Subcutaneous abdominal adipose tissue (tissue), 5 donors: ENCODE data around the gene EI24.
"Not testable (repeated sequence)": the region's sequence is repeated elsewhere in the genome, so short reads cannot be mapped to it uniquely, and the experiment has no call there.

Experiments
- H3K27ac ChIP-seq: one replicate; pipeline ENCODE4 v1.7.0; 2013; ENCODE audit warnings: low read depth, mild to moderate bottlenecking, inconsistent platforms, low read length, moderate library complexity
- H3K27me3 ChIP-seq, 5 donors: one replicate each; pipeline ENCODE4 v1.7.0; 2013; ENCODE audit warnings: low read length in 5 of 5, inconsistent platforms in 1 of 5; ENCODE audit not compliant: control insufficient read depth in 5 of 5, insufficient read depth in 4 of 5
- H3K36me3 ChIP-seq, 5 donors: one replicate each; pipeline ENCODE4 v1.7.0; 2013; ENCODE audit warnings: low read length in 5 of 5; ENCODE audit not compliant: control insufficient read depth in 5 of 5, insufficient read depth in 5 of 5
- H3K4me1 ChIP-seq, 5 donors: one replicate each; pipeline ENCODE4 v1.7.0; 2013; ENCODE audit warnings: low read length in 5 of 5, mild to moderate bottlenecking in 3 of 5, moderate library complexity in 1 of 5; ENCODE audit not compliant: control insufficient read depth in 5 of 5, insufficient read depth in 5 of 5
- H3K4me3 ChIP-seq, 5 donors: one replicate each; pipeline ENCODE4 v1.7.0; 2013; ENCODE audit warnings: low read length in 5 of 5, low read depth in 1 of 5
- H3K9ac ChIP-seq, 5 donors: one replicate each; pipeline ENCODE4 v1.7.0; 2013; ENCODE audit warnings: low read length in 5 of 5, mild to moderate bottlenecking in 4 of 5, moderate library complexity in 3 of 5
- H3K9me3 ChIP-seq, 5 donors: one replicate each; pipeline ENCODE4 v1.7.0; 2013; ENCODE audit warnings: low read length in 5 of 5; ENCODE audit not compliant: control insufficient read depth in 5 of 5
- donor health status: healthy.
- donor health status: healthy.
- donor health status: healthy.
- donor health status: healthy.
- donor health status: healthy.

Gene EI24

DNA sequence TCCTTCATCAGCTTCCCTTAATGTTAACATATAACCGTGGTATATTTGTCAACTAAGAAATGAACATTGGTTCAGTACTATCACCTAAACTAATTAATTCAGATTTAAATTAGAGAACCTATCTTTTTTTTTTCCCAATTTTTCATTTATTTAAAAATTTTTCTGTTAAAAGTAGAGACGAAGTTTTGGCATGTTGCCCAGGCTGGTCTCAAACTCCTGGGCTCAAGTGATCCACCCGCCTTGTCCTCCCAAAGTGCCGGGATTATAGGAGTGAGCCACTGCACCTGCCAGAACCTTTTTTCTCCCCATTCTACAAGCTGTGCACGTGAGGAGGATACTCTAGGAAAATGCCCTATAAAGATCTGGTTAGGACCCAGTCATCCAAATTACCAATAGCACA is 3.6 kb downstream of the EI24 start:
- Histone ChIP-seq H3K27me3 (no peaks in the 10 kb centered on the region), H3K4me1 (peaks cover 6 to 22% (median 20%) of the 10 kb centered on the region in 5 donors), H3K9ac (no peak overlapping the region), H3K4me3 (no peak overlapping the region), H3K9me3 (no peaks in the 10 kb centered on the region), H3K27ac (no peak overlapping the region), H3K36me3 (peaks cover 26 to 50% (median 42%) of the 10 kb centered on the region in 5 donors)

DNA sequence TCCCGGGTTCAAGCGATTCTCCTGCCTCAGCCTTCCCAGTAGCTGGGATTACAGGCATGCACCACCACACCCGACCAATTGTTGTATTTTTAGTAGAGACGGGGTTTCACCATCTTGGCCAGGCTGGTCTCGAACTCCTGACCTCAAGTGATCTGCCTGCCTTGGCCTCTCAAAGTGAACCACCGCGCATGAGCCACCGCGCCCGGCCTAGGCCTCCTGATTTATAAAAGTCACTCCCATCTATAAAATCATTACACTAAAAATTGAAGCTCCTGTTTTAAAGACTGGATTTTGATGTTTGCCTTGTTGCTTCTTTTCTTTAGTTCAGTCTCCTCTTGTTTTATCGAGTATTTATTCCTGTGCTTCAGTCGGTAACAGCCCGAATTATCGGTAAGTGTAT is 7.9 kb downstream of the EI24 start:
- H3K4me1 ChIP-seq, H3K4me3 ChIP-seq, H3K27ac ChIP-seq, H3K9me3 ChIP-seq, H3K9ac ChIP-seq, H3K27me3 ChIP-seq: not testable (repeated sequence)
- peaks cover 43 to 90% (median 73%) of the 10 kb centered on the region in 5 donors for H3K36me3 ChIP-seq

DNA sequence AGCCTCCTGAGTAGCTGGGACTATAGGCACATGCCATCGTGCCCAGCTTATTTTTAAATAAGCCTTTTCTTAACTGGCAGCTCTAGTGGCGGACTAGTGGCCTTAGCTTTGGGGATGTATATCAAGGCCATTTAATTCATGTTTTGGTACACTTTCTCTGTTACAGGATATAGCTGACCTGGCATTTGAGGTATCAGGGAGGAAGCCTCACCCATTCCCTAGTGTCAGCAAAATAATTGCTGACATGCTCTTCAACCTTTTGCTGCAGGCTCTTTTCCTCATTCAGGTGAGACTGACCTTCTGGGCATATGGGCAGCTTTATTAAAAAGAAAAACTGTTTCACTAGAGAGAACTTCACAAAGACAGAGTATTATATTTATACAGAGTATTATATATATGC is 9.5 kb downstream of the EI24 start:
- no peak overlapping the region for H3K27ac ChIP-seq
- H3K4me1 ChIP-seq, result no peaks in the 10 kb centered on the region
- H3K36me3 ChIP-seq, result peaks cover 55 to 96% (median 83%) of the 10 kb centered on the region in 5 donors
- no peaks in the 10 kb centered on the region for H3K27me3 ChIP-seq
- H3K9me3 ChIP-seq, result no peaks in the 10 kb centered on the region
- no peak overlapping the region for H3K4me3 ChIP-seq
- no peak overlapping the region for H3K9ac ChIP-seq

DNA sequence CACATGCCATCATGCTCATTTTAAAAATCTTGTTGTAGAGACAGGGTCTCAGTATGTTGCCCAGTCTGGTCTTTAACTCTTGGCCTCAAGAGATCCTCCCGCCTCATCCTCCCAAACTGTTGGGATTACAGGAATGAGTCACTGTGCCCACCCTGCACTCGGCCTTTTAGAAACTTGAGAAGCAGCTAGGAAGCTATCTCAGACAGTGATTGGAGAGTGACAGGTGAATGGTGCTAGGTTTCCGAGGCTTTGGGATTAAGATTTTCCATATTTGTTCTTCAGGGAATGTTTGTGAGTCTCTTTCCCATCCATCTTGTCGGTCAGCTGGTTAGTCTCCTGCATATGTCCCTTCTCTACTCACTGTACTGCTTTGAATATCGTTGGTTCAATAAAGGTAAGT is 10.5 kb downstream of the EI24 start:
- no peaks in the 10 kb centered on the region for H3K9me3 ChIP-seq
- H3K27ac ChIP-seq, result no peak overlapping the region
- no peaks in the 10 kb centered on the region for H3K27me3 ChIP-seq
- no peak overlapping the region for H3K9ac ChIP-seq
- H3K36me3 ChIP-seq, result peaks cover 53 to 96% (median 82%) of the 10 kb centered on the region in 5 donors
- H3K4me1 ChIP-seq, result no peaks in the 10 kb centered on the region
- no peak overlapping the region for H3K4me3 ChIP-seq

DNA sequence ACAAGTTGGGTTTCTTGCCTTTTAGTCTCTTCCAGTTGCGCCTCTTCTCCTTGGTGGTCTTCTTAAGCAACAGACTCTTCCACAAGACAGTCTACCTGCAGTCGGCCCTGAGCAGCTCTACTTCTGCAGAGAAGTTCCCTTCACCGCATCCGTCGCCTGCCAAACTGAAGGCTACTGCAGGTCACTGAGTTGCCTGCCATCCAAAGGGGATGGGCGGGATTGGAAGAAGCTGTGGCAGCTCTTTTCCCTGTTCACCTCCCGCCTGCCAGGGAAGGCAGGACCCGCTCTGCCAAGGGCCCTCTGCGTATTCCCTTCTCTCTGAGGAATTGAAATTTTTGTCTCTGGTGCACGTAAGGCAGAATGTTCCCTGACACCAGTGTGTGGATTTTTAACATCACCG is 14.2 kb downstream of the EI24 start:
- no peaks in the 10 kb centered on the region for H3K27me3 ChIP-seq
- no peaks in the 10 kb centered on the region for H3K9me3 ChIP-seq
- no peak overlapping the region for H3K9ac ChIP-seq
- H3K4me3 ChIP-seq, result no peak overlapping the region
- no peak overlapping the region for H3K27ac ChIP-seq
- no peaks in the 10 kb centered on the region for H3K4me1 ChIP-seq
- H3K36me3 ChIP-seq, result peaks cover 32 to 62% (median 53%) of the 10 kb centered on the region in 5 donors

DNA sequence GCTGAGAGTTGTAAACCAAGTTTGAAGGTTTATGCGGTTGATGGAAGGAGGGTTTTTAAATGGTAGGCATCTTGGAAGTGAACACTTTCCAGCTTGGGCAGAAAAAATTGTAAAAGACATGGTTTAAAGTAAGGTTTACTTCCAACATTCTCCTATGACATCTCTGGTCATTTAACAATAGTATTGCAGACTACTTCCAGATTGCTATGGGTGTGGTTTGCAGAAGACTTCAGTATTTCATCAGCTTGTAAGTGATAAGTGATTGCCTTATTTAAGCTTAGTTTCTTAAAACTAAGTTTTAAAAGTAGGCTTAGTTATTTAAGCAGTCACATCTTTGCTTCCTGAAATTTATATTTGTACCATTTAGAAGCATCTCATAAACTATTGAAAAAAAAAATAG is 16.2 kb downstream of the EI24 start:
- Histone ChIP-seq H3K27ac (no peak overlapping the region), H3K9ac (no peak overlapping the region), H3K9me3 (no peaks in the 10 kb centered on the region), H3K4me3 (no peak overlapping the region), H3K27me3 (no peaks in the 10 kb centered on the region), H3K4me1 (no peaks in the 10 kb centered on the region), H3K36me3 (peaks cover 21 to 42% (median 35%) of the 10 kb centered on the region in 5 donors)

DNA sequence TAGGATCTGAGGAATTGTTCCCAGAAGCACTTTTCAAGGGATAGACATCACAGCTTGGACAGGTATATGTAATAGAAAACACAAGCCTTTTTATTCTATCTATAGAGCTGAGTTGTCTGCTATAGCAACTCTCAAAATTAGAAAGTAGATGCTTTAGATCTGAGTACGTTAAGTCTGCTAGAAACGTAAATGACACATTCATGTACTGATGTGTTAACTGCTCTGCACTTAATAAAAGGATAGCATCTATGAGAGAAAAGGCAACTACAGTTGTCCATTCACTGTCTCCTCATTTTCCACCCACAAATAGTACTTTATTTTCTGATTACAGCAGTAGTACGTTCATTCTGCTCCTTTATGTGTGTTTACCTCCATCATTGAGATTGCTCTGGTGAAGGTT is 17.3 kb downstream of the EI24 start:
- Histone ChIP-seq H3K27ac (no peak overlapping the region), H3K36me3 (peaks cover 16 to 33% (median 28%) of the 10 kb centered on the region in 5 donors), H3K9me3 (no peaks in the 10 kb centered on the region), H3K4me3 (no peak overlapping the region), H3K9ac (no peak overlapping the region), H3K4me1 (peaks cover 0 to 5% (median 3%) of the 10 kb centered on the region in 5 donors), H3K27me3 (no peaks in the 10 kb centered on the region)

DNA sequence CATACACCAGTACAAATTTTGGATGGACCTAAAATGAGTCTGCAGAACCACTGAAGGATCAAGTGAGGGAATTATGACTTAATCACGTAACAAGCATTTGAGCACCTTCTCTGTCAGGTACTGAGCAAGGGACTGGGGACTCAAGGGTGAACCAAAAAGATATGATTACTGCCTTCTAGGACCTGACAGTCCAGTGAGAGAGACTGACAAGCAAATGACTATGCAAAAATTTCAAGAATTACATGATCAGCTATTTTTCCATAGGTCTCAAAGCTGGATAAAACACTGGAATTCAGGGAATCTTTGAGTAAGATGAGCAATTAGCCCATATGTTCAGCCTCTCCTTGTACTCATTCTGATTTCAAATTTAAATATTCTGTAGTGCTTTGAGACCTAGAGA is 18.2 kb downstream of the EI24 start:
- Histone ChIP-seq H3K9ac (no peak overlapping the region), H3K9me3 (no peaks in the 10 kb centered on the region), H3K27ac (no peak overlapping the region), H3K27me3 (no peaks in the 10 kb centered on the region), H3K36me3 (peaks cover 12 to 25% (median 20%) of the 10 kb centered on the region in 5 donors), H3K4me1 (peaks cover 0 to 9% (median 5%) of the 10 kb centered on the region in 5 donors), H3K4me3 (no peak overlapping the region)

DNA sequence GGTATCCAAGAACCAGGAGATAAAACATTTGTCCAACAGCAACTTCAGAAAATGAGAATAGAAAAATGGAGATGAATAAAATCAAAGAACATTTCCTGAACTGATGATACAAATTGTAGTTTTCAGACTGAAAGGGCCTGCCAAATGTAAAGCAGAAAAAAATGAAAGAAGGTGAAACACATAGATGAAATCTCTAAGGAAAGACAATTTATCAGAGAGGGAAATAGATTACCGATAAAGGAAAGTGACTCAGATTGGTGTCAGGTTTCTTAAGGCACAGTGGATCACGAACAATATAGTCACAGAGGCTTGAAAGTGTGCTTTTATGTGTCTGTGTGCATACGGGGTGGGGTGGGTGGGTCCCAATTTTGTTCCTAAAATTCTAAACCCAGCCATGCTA is 19.2 kb downstream of the EI24 start:
- H3K36me3 ChIP-seq, result peaks cover 5 to 14% (median 11%) of the 10 kb centered on the region in 5 donors
- H3K4me1 ChIP-seq, result peaks cover 3 to 17% (median 12%) of the 10 kb centered on the region in 5 donors
- H3K27ac ChIP-seq, result no peak overlapping the region
- H3K9ac ChIP-seq, result no peak overlapping the region
- no peaks in the 10 kb centered on the region for H3K27me3 ChIP-seq
- no peaks in the 10 kb centered on the region for H3K9me3 ChIP-seq
- no peak overlapping the region for H3K4me3 ChIP-seq

DNA sequence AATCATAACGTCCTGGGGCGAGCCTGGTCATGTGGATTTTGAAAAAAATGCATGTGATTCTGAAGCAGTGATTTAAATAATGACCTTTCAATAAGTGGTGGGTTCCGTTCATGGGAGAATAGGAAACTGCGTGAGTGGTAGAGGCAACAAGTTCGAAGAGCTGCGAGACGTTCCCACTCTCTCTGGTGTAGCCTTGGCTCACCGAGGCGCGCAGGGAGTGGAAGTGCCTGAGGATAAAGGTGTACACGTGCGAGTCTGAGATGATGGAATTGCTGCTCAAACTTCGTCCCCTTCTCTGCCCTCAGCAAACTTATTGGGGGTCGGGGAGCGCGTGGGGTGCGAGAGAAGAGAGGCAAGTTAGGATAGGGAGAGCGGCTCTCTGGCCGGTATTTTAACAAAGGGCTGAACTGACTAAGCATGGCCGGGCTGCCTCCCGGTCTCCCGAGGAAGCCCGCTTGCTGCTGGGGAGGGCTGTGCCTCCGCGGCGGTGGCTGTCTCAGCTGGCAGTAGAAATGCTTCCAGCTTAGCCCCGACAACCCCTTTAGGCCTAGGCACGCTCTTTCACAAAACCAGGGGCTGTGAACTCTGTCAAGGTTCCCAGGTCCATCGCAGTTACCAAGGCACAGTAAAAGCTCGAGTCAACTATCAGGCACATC is 22.5 kb downstream of the EI24 start:
- H3K9ac ChIP-seq, result peak overlapping the region; percentile 98 to 100 (median 98)
- H3K4me3 ChIP-seq, result peak overlapping the region; percentile 77 to 99 (median 92)
- peaks cover 5 to 22% (median 17%) of the 10 kb centered on the region in 5 donors for H3K4me1 ChIP-seq
- no peaks in the 10 kb centered on the region for H3K9me3 ChIP-seq
- peaks cover 0 to under 1% (median 0%) of the 10 kb centered on the region in 5 donors for H3K36me3 ChIP-seq
- no peaks in the 10 kb centered on the region for H3K27me3 ChIP-seq
- peak overlapping the region; percentile 99 for H3K27ac ChIP-seq
